Cardiac ventricle fibroblast (primary cell): ENCODE measurements around the gene U2AF1L4. TPM values are rescaled to one million over a fixed set of nuclear protein-coding genes. Genes with fewer than 3 reads are reported as not detected.

Experiments used
- total RNA-seq: library from RNA; depleted of rRNA; stranded (reverse); fragments of >200 nt; gene quantifications from 2 replicates; pipeline ENCODE4 v1.2.3, GENCODE V29; 2015

U2AF1L4 gene, protein sequence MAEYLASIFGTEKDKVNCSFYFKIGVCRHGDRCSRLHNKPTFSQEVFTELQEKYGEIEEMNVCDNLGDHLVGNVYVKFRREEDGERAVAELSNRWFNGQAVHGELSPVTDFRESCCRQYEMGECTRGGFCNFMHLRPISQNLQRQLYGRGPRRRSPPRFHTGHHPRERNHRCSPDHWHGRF
- 2.0 and 4.4 TPM in 2 replicates for total RNA-seq

DNA sequence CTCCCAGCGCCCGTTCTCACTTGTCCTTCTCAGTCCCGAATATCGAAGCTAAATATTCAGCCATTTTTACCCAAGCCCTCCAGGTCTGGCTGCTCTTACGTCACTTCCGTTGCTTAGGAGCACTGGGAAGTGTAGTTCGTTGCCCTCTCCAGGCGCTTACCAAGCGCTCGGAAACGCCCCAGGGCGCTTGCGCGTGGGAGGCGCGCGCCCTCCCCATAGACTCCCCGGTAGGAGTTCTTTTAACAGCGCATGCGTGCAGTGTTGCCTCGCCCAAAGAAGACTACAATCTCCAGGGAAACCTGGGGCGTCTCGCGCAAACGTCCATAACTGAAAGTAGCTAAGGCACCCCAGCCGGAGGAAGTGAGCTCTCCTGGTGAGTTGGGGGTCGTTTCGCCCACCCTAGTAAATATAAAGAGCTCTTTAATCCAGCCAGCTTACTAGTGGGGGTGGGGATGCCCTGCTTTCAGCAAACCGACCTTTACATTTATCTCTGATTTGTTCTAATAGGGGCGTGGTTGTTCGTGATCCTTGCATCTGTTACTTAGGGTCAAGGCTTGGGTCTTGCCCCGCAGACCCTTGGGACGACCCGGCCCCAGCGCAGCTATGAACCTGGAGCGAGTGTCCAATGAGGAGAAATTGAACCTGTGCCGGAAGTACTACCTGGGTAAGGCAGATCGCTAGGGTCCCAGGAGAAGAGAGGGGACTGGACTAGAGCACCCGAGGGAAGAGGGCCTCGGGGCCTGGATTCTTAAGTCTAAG, at the start of gene U2AF1L4, which contains the start of gene PSENEN:
Gene U2AF1L4, minus strand, starts transcription at position 91 of the 759 bp plus-strand sequence. Its CDS starts 27 bp downstream, at position 64.
Gene PSENEN, plus strand, starts transcription at position 324 of the 759 bp plus-strand sequence. Its CDS starts 280 bp downstream, at position 604.

DNA sequence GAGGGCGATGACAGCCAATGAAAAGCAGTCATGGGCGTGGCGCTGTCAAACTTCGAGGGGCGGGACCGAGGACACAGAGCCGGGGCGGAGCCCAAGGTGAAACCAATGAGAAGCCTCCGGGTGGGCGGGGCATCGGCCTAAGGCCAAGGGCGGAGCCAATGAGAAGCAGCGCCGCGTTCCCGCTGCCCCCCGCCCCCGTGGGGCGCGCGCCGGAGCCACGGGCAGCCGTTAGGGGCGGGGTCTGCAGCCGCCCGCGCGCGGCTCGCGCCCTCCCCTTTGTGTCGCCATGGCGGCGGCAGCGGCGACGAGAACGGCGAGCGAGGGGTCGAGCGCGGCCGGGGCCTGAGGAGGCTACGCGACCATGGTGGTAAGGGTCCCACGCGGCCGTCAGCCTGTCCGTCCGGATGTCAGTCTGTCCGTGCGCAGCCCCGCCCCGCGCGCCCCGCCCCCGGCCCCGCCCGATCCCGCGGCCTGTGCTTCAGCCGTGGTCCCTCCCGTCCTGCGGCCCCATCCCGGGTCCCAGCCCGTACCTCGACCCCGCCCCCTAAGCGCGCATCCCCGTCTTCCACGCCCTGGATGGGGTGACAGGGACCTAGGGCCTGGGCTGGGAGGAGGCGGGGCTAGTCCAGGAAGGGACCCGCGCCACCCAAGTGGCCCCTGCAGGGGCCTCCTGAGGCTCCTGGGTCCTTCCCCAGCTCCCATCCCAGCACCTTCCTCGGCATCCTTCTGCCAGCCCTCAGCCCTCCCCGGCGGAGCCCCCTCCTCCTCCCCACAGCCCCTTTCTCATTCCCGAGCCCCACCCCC, 30.3 kb upstream of the U2AF1L4 start, which contains the start of gene ARHGAP33:
Gene ARHGAP33, plus strand, starts transcription at position 267 of the 804 bp plus-strand sequence. Its CDS starts 95 bp downstream, at position 362.

DNA sequence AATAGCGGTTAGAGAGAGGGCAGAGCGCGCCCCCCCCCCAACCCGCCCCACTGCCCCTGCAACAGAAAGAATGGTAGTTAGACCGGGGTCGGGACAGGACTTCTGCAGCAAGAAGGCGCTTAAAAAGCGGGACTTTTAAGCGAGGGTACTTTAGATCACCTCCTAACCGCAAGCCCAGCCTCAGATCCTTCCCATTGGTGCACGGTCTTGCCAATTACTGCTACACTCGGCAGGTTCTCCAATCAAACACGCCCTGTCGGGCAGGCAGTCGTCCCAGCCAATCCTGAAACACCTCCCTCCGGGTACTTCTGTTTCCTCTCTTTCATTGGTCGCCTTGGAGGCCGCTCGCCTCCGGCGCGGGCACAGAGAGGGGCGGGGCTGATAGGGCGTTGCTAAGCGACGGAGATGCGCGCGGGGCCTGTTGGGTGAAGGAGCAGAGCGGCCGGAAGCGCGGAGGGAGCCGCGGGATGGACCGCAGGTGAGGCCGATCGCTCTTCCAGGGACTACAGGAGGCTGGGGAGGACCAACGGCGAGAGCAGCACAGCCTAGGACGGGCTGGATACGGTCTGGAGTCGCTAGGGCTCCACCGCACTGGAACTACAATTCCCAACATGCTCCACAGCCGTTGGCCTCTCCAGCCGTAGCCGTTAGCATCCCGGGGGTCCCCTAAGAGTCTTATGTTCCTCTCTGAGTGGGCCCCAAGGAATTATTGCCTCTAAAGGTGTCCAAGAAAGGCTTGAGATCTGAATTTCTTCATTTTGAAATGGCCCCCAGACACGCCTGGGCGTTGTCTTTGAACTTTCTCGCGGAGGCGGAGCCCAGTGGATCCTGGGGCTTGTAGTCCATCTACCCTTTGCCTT, 12.8 kb upstream of the U2AF1L4 start, which contains the start of gene PROSER3:
Gene PROSER3, plus strand, starts transcription at position 428 of the 860 bp plus-strand sequence. Its CDS starts 40 bp downstream, at position 468.

DNA sequence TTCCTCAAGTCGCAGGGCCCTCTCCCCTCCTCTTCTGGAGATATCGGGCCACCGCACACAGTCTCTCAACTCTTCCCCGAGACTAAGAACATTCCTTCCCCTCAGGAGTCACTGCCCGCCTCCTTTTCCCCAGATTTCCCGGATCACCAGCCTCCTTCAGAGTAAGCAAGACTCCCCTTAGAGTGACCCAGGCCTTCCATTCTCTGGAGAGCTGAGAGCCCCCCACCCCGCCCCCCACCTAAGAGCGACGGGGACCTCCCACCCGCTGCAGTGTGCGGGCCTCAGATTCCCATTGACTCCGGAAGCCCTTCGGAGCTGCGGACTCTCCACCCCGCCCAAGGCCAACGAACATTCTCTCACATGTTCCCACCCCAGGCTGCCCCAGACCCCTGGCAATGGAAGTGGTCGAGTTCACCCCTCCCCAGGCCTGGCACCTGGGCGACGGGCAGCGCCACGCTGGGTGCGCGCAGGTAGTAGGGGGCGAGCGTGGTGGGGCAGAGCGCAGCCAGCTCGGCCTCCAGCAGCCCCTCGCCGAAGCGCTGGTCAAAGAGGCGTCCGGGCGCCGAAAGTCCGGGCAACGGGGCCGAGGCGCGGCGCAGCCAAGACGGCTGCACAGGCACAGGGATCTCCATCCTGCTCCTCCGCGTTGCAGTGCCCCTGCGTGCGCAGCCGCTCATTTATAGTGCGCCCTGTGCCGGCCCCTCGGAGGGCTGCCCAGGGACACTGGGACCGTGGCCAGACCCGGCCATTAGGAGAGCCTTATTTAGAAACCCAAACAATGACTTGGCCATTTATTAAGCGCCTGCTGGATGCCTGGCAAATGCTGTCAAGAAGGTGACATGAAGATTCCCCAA, 11.4 kb upstream of the U2AF1L4 start, which contains the start of gene HSPB6:
Gene HSPB6, minus strand, starts transcription at position 653 of the 854 bp plus-strand sequence. Its CDS starts 21 bp downstream, at position 632.

DNA sequence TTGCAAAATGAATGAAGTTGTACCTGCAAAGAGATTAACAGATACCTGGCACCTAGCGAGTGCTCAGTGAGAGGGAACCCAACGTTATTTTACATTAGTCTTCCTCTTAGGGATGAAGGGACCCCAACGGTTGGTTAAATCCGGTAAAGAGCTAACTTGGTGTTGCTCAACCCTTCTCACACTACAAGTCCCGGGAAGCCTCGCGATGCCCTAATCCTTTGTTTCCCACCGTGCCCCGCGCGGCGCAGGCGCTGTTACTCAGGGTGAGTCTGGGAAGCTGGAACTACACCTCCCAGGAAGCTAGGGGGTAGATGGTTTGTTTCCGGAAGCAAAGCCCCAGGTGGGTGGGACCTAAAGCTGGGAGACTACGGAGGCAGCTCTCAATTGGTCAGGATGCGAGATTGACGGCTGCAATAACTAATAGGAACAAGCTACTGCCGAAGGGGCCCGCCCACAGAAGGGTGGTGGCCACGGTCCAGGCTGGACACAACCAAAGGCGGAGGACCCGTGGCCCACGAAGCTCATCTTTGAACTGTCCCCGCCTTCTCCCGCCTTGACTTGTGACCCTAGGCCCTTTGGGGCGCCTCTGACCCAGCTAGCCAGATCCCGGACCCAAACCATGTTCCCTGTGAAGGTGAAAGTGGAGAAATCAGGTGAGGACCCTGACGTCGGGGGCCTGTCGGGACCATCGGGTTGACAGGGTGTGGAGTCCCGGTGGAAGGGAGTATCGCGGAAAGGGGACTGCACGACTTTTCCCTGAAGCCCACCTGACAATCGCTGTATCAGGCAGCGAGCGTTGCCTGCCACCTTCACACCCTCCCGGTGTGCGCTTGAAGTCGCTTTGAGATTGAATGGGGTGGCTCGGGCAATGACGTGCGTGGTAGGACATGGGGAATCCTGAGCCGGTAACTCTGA, 3.1 kb upstream of the U2AF1L4 start, which contains the start of gene LIN37:
Gene LIN37, plus strand, starts transcription at position 471 of the 915 bp plus-strand sequence. Its CDS starts 149 bp downstream, at position 620.

DNA sequence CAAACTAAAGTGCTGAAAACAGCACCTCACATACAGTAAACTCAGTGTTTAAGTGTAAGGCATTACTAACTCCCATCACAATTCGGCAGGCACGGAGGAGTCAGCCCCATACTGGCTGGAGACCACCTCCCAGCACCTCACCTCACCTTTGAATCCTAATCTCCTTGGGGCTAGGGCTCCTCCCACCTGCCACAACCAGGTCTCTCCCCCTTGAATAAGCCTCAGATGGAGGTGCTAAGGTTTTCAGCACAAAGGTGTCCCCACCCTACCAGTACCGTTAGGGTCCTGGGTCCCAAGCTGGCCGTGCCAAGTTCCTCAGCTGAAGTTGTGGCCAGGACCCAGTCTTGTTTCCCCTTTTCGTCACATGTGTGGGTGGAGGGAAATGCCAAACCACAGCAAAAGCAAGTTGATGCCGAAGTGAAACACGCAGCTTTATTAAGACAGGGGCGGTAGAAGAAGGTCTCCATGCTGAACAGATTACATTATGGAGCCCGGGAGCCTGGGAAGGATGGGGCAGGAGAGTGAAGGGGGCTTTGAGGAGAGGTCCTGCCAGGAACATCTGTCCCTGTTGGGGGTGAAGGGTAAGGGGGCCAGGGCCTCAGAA, 3.0 kb downstream of the U2AF1L4 start, which contains the start of gene IGFLR1:
Gene IGFLR1, minus strand, starts transcription at position 332 of the 604 bp plus-strand sequence. CDS start 1,272 bp downstream, outside the sequence.

DNA sequence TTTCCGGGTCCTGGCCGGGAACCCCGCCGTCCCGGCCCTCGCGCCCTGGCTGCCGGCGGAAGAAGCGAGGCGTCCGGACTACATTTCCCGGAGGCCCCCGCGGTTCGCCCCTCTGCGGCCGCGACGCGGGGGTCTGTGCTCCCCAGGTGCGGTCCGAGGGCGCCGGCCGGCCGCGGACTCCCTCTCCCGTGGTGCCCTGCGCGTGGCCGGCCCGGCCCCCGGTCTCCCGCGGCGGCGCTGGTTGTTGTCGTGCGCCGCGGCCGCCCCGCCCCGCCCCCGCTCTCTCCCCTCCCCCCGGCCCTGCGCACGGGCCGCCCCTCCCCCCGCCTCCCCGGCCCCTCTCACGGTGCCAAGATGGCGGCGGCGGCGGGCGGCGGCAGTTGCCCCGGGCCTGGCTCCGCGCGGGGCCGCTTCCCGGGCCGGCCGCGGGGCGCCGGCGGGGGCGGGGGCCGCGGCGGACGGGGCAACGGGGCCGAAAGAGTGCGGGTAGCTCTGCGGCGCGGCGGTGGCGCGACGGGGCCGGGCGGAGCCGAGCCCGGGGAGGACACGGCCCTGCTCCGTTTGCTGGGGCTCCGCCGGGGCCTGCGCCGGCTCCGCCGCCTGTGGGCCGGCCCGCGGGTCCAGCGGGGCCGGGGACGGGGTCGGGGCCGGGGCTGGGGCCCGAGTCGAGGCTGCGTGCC, 27.4 kb downstream of the U2AF1L4 start, which contains the start of gene KMT2B:
Gene KMT2B, plus strand, starts transcription at position 339 of the 680 bp plus-strand sequence. Its CDS starts 16 bp downstream, at position 355.

DNA sequence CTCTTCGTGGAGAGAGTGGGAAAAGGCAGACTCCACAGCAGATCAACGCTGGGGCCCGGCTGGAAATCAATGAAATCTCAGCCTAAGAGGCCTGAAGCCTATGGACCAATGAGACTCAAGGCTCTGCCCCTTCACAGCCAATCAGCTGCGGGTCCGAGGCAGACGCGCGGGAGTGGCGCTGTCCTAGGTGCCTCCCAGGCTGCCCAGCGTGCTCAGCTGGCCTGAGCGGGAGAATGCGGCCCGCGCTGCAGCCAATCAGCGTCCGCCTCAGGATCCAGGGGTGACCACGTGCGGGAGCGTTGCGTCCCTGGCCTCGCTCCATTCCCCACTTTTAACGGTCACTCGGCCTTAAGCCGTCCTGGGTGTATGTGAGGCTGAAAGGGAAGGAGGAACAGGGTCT, 41.0 kb downstream of the U2AF1L4 start, which contains the start of gene ZBTB32:
Gene ZBTB32, plus strand, starts transcription at position 341 of the 400 bp plus-strand sequence. CDS start 10,069 bp downstream, outside the sequence.

Other genes with a start within 250 kb of the U2AF1L4 start
- 9.1 and 10.6 TPM in 2 replicates for gene DMKN, start 231.8 kb downstream of the U2AF1L4 start, total RNA-seq
- gene SBSN, start 217.1 kb downstream of the U2AF1L4 start, total RNA-seq = 22.7 and 28.3 TPM in 2 replicates
- gene GAPDHS, start 212.0 kb downstream of the U2AF1L4 start, total RNA-seq = not detected in 2 replicates
- gene TMEM147, start 199.8 kb downstream of the U2AF1L4 start, total RNA-seq = 60.7 and 79.1 TPM in 2 replicates
- gene ATP4A, start 181.8 kb downstream of the U2AF1L4 start, total RNA-seq = not detected in 2 replicates
- not detected in 2 replicates for gene PMIS2, start 159.2 kb downstream of the U2AF1L4 start, total RNA-seq
- gene HAUS5, start 132.7 kb downstream of the U2AF1L4 start, total RNA-seq = 2.8 and 3.6 TPM in 2 replicates
- gene RBM42, start 116.4 kb downstream of the U2AF1L4 start, total RNA-seq = 59.5 and 62.7 TPM in 2 replicates
- gene ETV2, start 103.7 kb downstream of the U2AF1L4 start, total RNA-seq = 0.88 and 1.2 TPM in 2 replicates
- 457 and 613 TPM in 2 replicates for gene COX6B1, start 97.1 kb downstream of the U2AF1L4 start, total RNA-seq
- gene UPK1A, start 78.9 kb downstream of the U2AF1L4 start, total RNA-seq = 0.24 TPM in 1 of 2 replicates, not detected in the other
- not detected in 2 replicates for gene ZBTB32, start 40.9 kb downstream of the U2AF1L4 start, total RNA-seq
- 12.6 and 13.1 TPM in 2 replicates for gene KMT2B, start 27.4 kb downstream of the U2AF1L4 start, total RNA-seq
- 0.37 and 9.8 TPM in 2 replicates for gene IGFLR1, start 3.0 kb downstream of the U2AF1L4 start, total RNA-seq
- gene PSENEN, start 233 bp upstream of the U2AF1L4 start, total RNA-seq = 33.8 and 46.2 TPM in 2 replicates
- gene LIN37, start 3.2 kb upstream of the U2AF1L4 start, total RNA-seq = 8.1 and 9.4 TPM in 2 replicates
- gene HSPB6, start 11.6 kb upstream of the U2AF1L4 start, total RNA-seq = 140 and 169 TPM in 2 replicates
- 6.1 and 6.7 TPM in 2 replicates for gene PROSER3, start 12.8 kb upstream of the U2AF1L4 start, total RNA-seq
- gene ARHGAP33, start 30.1 kb upstream of the U2AF1L4 start, total RNA-seq = 0.44 and 2.0 TPM in 2 replicates
- not detected in 2 replicates for gene PRODH2, start 67.4 kb upstream of the U2AF1L4 start, total RNA-seq
- gene NPHS1, start 107.1 kb upstream of the U2AF1L4 start, total RNA-seq = not detected in 2 replicates
- 0.19 TPM in 1 of 2 replicates, not detected in the other for gene KIRREL2, start 111.5 kb upstream of the U2AF1L4 start, total RNA-seq
- 4.4 and 5.5 TPM in 2 replicates for gene APLP1, start 123.2 kb upstream of the U2AF1L4 start, total RNA-seq
- gene NFKBID, start 155.1 kb upstream of the U2AF1L4 start, total RNA-seq = 3.6 and 4.7 TPM in 2 replicates
- not detected in 2 replicates for gene HCST, start 157.1 kb upstream of the U2AF1L4 start, total RNA-seq
- not detected in 2 replicates for gene TYROBP, start 162.9 kb upstream of the U2AF1L4 start, total RNA-seq
- gene LRFN3, start 191.0 kb upstream of the U2AF1L4 start, total RNA-seq = 15.5 and 20.4 TPM in 2 replicates
- gene SDHAF1, start 249.8 kb upstream of the U2AF1L4 start, total RNA-seq = 31.5 and 37.5 TPM in 2 replicates